Fibroblast of skin of back (primary cell): ENCODE measurements around the gene HOXD10.

ENCODE experiments used
- DNase-seq: peaks from one replicate; pipeline ENCODE4 v3.0.0-alpha.2; 2013

The HOXD10 gene

DNA sequence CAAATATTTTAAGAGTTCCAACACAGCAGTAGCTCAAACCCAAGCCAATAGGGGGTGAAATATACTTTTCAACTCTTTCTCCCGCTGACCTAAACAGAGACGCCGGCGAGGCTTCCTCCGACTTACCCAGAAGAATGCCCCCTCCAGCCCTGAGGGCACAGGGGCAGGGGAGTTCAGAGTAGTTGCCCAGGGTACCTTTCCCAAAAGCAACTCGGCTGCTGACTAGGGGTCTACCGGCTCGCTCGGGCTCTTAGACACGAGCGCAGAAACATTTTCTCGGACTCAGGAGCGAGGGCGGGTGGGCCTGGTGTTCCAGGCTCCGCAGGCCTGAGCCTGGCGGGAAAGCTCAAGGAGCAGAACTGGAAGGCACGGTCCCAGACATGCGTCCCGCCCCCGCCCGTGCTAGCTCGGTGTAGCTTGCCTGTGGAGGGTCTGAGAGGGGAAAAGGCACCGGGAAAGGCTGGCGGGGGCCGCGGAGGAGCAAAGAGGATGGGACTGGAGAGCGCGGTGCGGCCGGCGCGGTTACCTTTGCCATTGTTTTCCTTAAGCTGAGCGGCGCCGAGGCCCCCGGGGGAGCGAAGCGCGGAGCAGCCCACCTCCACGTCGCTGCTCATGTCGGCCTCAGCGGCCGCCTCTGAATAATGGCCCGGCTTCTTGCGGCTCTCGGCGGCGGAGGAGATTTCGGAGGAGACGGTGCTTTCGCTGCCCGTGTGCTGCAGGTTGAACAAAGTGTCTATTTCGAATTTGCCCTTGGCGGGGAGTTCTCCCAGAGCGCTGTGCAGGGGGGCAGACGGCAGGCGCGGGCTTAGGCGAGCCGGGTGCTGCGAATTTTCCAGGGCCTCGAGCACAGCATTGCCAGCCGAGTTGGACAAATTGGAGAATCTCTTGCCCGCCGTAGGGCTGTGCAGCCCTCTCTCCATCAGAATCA, 33.5 kb upstream of the HOXD10 start:
- no peak for DNase-seq

GRCh38 chr2:176083796-176084261, 32.7 kb upstream of the HOXD10 start, which contains the start of gene EVX2:
EVX2 (minus strand) TSS chr2:176083962; CDS start chr2:176083776, 186 bp downstream.
- no peak for DNase-seq

- DNase-seq, result no peak
Measured at GRCh38 chr2:176084611-176085119, 31.9 kb upstream of the HOXD10 start.

DNA sequence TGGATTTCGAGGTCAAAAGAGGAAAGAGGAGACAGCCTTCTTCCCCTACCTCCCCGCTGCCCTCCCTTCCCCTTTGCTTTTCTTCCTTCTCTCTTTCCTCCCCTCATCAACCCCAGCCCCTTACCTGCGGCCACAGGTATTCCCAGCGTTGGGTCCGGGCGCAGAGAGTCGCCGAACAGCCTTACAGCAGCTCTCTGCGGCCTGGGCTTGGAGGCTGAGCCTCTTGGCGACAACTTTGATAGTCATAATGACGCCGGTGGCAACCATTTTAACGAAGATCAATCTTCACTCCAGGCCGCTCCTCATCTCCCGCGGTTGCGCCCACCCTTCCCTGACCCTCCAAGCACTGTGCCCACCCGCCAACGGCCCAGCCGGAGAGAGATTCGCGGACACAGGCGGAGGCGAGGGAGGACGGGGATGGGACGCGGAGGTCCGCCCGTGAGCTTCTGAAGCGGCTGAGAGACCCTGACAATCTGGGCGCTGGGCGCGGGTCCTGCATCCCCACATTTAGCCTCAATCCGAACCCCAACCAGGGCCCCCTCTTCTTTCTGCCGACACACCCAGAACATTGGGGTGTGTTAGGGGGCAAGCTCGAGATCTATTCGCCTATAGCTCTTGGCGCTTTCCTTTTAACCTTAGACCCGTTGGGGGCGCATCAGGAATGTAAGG, 31.3 kb upstream of the HOXD10 start:
- DNase-seq, result no peak

DNA sequence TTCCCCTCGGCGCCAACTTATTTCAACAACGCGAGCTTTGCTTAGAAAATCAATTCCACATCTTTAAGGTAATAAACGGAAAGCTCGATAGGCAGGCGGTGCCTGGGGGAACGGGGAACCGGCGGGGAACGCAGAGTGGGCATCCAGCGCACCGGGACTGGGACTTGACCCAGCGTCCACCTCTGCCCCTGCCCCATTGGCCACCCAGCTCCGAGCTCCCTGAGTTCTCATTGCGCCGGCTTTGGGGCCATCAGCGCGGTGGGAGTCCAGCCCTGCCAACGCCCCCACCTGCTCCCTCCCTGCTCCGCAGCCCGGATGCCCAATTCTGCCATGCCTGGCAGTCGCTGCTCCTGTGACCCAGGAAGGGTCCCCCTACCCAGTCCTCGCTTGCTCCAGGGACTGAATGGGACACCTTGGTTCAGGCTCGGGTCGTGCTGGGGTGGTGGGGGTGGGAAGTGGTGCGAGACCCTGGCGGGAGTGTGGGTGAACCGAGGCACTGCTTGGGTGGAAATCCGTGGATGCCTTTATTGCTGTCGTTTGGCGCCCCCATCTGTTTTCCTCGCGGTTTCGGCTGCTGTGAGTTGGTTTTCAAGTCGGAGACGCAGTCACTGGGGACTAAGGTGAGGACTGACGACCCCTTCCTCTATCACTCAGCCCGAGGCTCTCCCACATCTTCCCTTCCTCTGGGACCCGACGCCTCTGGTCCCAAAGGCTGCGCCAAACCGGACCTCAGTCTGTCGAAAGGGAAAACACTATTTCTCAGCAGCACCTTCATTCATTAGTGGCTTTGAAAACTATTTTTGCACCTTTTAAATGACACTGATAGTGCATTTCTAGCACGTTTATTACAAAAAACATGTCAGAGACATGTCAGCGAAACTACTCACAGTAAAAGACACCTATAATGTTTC, 30.5 kb upstream of the HOXD10 start:
- no peak for DNase-seq

- no peak for DNase-seq
Measured at GRCh38 chr2:176087330-176088047, 29.1 kb upstream of the HOXD10 start.

DNA sequence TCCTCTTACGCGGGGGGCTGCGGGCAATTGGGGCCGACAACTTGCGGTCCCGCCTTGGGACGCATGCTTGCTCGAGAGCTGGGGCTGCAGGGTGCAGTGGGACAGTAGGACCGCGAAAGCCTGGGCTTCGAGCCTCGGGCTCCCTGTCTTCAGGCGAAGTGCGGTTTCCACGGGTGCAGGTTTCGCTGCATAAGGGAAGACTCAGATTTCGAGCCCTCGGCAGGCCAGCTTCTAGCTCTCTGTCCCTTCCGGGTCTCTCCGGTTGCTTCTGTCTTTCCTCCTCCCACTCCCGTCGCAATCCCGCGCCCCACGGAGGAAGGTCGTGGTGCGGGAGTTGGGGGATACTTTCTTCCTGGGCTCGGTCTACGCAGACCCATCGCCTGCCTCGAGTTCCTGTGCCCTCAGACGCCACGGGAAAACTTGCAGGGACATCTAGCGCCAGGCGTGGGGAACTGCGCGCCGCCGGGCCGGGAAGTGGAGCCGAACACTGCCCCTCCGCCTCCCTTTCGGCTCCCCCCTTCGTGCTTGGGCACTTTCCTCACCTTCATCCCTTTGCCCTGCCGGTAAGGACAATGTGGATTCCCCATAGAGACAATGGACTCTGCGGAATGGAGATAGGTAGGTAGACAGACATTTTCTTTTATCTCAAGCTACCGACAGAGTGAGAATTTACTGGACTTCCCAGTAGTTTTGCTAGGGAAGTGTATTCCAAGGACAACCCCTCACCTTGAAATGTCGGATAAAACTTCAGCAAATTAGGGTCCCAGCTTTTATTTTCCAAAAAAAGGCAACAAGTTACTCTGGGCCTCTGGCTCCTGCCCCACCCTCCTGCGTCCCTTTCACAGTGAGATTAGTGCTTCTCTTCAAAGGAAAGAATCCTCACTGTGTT, 28.3 kb upstream of the HOXD10 start:
- peak; percentile 54 for DNase-seq

- no peak for DNase-seq
Measured at GRCh38 chr2:176088937-176089842, 27.4 kb upstream of the HOXD10 start.

DNA sequence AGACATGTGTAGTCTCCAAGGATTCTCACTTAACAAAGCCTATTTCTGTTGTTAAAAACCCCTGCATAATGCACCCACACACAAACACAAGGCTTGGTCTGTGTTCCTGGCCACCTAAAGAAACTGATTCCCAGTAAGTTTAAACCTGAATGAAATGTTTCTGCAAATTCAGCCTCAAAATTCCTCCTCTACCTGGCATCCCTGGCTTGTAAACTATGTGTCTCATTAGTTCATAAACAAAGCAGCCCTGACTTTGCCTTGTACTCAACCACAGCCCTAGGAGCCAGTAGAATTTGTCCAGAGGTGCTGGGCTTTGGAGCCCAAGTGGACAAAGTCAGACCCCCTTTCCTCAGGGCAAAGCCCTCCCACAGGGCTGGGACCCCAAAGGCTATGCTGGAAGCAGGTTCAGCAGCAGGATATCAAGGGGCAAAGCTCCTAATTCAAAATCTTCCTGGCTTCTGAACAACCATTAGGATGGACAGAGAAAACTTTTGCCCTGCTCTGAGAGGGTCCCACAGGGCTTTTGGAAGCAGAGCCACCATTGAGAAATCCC, 26.7 kb upstream of the HOXD10 start:
- no peak for DNase-seq

- DNase-seq, result no peak
Measured at GRCh38 chr2:176090862-176091261, 25.7 kb upstream of the HOXD10 start.

DNA sequence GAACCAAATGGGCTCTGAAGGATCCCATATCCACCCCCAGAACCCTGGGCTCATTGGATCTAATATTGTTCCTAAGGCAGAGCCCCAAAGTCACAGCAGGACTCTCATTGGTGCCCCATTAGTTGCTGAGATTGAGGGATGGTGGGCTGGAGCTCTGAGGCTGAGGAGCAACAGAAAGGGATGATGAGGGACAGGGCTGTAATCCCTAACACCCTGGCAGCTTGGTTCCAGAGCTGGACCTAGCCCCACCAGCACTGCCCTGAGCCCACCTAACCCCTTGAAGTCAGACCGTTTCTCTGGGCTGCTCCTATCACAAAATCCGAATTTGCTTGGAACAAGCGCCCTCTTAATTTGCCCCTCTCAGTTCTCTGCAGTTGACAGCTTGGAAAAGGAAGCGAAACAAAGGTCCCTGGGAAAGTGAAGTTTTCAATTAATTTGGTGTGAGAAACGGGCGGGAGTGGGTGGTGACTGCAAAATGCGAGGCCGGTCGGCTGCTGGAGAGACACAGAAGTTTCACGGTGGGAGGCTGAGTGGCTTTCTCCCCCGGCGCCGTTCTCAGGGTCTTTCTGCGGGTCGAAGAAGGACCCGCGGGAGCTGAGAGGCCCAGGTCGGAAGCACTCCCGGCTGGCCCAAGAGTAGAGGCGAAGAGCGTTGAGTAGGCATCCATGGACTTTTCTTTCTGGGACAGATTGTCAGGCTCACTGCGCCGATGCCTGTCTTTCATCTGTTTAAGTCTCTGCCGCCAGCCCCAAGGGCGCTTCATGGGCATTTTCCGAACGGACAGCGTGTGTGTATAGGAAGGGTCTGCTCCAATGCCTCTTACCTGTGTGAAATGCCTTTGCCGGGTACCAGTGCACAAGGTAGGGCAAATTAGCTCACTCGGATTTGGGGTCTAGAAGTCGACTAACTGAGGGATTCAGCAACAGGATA, 25.0 kb upstream of the HOXD10 start:
- DNase-seq, result no peak

DNA sequence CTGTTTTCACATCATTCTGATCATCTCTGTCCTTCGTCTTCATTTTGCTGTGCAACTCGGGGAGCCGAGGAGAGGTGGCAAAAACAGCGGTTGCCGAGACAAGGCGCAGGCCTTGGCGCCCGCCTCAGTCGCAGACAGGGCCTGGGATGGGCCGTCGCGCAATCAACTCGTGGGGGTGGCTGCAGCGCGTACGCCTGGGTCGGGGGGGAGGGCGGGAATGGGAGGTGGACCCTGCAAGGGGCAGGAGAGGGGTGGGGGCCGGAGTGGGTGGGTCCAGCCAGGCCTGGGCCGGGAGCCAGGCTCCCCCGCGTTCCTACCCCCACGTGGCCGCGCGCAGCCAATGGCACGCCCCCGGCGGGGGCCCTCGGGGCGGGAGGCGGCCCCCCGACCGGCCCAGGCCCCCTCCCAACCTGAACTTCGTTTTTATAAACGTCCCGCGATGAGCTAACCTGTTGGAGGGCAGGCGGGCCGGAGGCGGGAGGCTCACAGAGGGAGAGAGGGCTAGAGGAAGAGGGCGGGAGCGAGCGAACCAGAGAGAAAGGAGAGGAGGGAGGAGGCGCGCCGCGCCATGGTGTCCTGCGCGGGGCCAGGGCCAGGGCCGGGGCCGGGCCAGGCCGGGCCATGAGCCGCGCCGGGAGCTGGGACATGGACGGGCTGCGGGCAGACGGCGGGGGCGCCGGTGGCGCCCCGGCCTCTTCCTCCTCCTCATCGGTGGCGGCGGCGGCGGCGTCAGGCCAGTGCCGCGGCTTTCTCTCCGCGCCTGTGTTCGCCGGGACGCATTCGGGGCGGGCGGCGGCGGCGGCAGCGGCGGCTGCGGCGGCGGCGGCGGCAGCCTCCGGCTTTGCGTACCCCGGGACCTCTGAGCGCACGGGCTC, 24.1 kb upstream of the HOXD10 start, which contains the start of gene HOXD13:
HOXD13 (plus strand) TSS at position 452 of the 875 bp plus-strand sequence; CDS start at position 622, 170 bp downstream.
- no peak for DNase-seq

- DNase-seq, result no peak
Measured at GRCh38 chr2:176093145-176093897, 23.3 kb upstream of the HOXD10 start.

GRCh38 chr2:176093898-176094249, 22.7 kb upstream of the HOXD10 start:
- no peak for DNase-seq

- no peak for DNase-seq
Measured at GRCh38 chr2:176094349-176094748, 22.2 kb upstream of the HOXD10 start.

DNA sequence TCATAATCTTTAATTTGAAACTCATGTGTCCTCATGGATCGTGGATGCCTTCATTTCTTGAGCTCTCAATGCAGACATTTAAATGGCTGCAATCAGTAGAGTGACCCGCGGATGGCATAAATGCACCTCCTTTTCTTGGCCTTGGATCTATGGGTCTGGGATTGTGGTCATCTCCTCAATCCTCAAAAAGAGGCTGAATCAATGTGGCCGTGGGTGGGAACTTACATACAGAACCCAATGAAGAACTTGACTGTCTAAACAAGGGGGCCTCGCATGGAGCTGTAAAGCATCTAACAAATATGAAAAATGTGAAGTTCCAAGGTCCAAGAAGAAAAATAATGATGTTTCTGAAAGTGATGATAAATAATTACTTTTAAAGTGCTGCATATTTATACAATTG, 21.2 kb upstream of the HOXD10 start:
- DNase-seq, result no peak
